Vagina (tissue), 2 donors: ENCODE data around the gene PHACTR3. TPM values are rescaled to one million over a fixed set of nuclear protein-coding genes. Genes with fewer than 3 reads are reported as not detected.

Experiments used
- DNase-seq, 2 donors: peaks; one replicate each; pipeline ENCODE4 v3.0.0-alpha.2; 2017; ENCODE audit errors: extremely low spot score in 2 of 2
- H3K27ac ChIP-seq: fragments of 200-600 bp; sonication (generic); one replicate; pipeline ENCODE4 v1.5.1; 2019
- H3K27me3 ChIP-seq: fragments of 200-600 bp; sonication (generic); one replicate; pipeline ENCODE4 v1.5.1; 2019
- H3K36me3 ChIP-seq, 2 donors: fragments of 200-600 bp; sonication (generic); one replicate each; pipeline ENCODE4 v1.5.1; 2017 to 2019
- H3K4me1 ChIP-seq: fragments of 200-600 bp; sonication (generic); one replicate; pipeline ENCODE4 v1.5.1; 2019
- H3K4me3 ChIP-seq, 2 donors: fragments of 200-600 bp; sonication (generic); 1 replicate in 1 of 2; 2 replicates in 1 of 2; pipeline ENCODE4 v1.5.1; 2016 to 2019
- H3K9me3 ChIP-seq: fragments of 200-600 bp; sonication (generic); one replicate; pipeline ENCODE4 v1.5.1; 2019
- CTCF ChIP-seq, 3 experiments: fragments of 450-650 bp in 2 of 3; fragments of 200-600 bp in 1 of 3; sonication (generic) in 1 of 3; IDR thresholded peaks; one replicate each; pipeline ENCODE4 v1.5.1; 2017 to 2019; ENCODE audit warnings: antibody characterized with exemption in 3 of 3, mild to moderate bottlenecking in 2 of 3, moderate library complexity in 2 of 3
- POLR2A ChIP-seq, 2 donors: fragments of 450-650 bp; IDR thresholded peaks; one replicate each; pipeline ENCODE4 v1.6.1; 2017; ENCODE audit warnings: antibody characterized with exemption in 2 of 2, mild to moderate bottlenecking in 2 of 2, moderate library complexity in 2 of 2
- POLR2AphosphoS5 ChIP-seq, 2 donors: sonication (generic); formaldehyde crosslinking; IDR thresholded peaks; one replicate each; pipeline ENCODE4 v1.9.0; 2017; ENCODE audit warnings: antibody characterized with exemption in 2 of 2, mild to moderate bottlenecking in 2 of 2, low read depth in 1 of 2; ENCODE audit not compliant: insufficient read depth in 1 of 2
- intact Hi-C: fragments of 100-400 bp; cut with DNase I; formaldehyde crosslinking; loops from one replicate; pipeline ENCODE4 v1.15.1; 2023
- total RNA-seq: library from RNA; depleted of rRNA; stranded (reverse); fragments of >200 nt; gene quantifications from one replicate; pipeline ENCODE4 v1.2.3, GENCODE V29; 2016

The PHACTR3 gene
- total RNA-seq, 1 donor from 2014 or later: 8.3 TPM

- no peaks in the 10 kb centered on the region for H3K36me3 ChIP-seq
- TF ChIP-seq CTCF (IDR thresholded peaks at IDR 0.05): no peak
- intact Hi-C loops: no loop called here
- no peak overlapping the region for H3K27ac ChIP-seq
- no peaks in the 10 kb centered on the region for H3K27me3 ChIP-seq
- no peaks in the 10 kb centered on the region for H3K4me1 ChIP-seq
- no peak overlapping the region for H3K4me3 ChIP-seq
- no peaks in the 10 kb centered on the region for H3K9me3 ChIP-seq
- no peak for DNase-seq
These were observed 262.0 kb downstream of the PHACTR3 start for GRCh38 chr20:59866338-59866737.

GRCh38 chr20:59871096-59871495, 266.8 kb downstream of the PHACTR3 start:
- Histone ChIP-seq H3K36me3 (no peaks in the 10 kb centered on the region), H3K27me3 (no peaks in the 10 kb centered on the region), H3K9me3 (no peaks in the 10 kb centered on the region), H3K27ac (no peak overlapping the region), H3K4me1 (no peaks in the 10 kb centered on the region), H3K4me3 (no peak overlapping the region)
- intact Hi-C loops: no loop called here
- no peak for DNase-seq
- no peak for TF ChIP-seq POLR2A (IDR thresholded peaks at IDR 0.05)
- no peak for TF ChIP-seq CTCF (IDR thresholded peaks at IDR 0.05)
- no peak for TF ChIP-seq POLR2AphosphoS5 (IDR thresholded peaks at IDR 0.05; ENCODE audit: insufficient read depth in 1 of 2, low read depth in 1 of 2)

- no peaks in the 10 kb centered on the region for H3K9me3 ChIP-seq
- DNase-seq: no peak
- no peaks in the 10 kb centered on the region for H3K36me3 ChIP-seq
- TF ChIP-seq POLR2A (IDR thresholded peaks at IDR 0.05) (no peak), POLR2AphosphoS5 (IDR thresholded peaks at IDR 0.05; ENCODE audit: insufficient read depth in 1 of 2, low read depth in 1 of 2) (no peak), CTCF (IDR thresholded peaks at IDR 0.05) (no peak)
- H3K27me3 ChIP-seq: no peaks in the 10 kb centered on the region
- no peak overlapping the region for H3K4me3 ChIP-seq
- intact Hi-C loops: no loop called here
- no peak overlapping the region for H3K27ac ChIP-seq
- H3K4me1 ChIP-seq: no peaks in the 10 kb centered on the region
These were observed 269.1 kb downstream of the PHACTR3 start for GRCh38 chr20:59873409-59873808.

- H3K27ac ChIP-seq: no peak overlapping the region
- H3K9me3 ChIP-seq: no peaks in the 10 kb centered on the region
- H3K4me1 ChIP-seq: no peaks in the 10 kb centered on the region
- DNase-seq: no peak
- H3K36me3 ChIP-seq: no peaks in the 10 kb centered on the region
- no peaks in the 10 kb centered on the region for H3K27me3 ChIP-seq
- intact Hi-C loops: no loop called here
- no peak for TF ChIP-seq CTCF (IDR thresholded peaks at IDR 0.05)
- no peak for TF ChIP-seq POLR2AphosphoS5 (IDR thresholded peaks at IDR 0.05; ENCODE audit: insufficient read depth in 1 of 2, low read depth in 1 of 2)
- no peak for TF ChIP-seq POLR2A (IDR thresholded peaks at IDR 0.05)
- H3K4me3 ChIP-seq: no peak overlapping the region
These were observed 275.9 kb downstream of the PHACTR3 start for GRCh38 chr20:59880198-59880597.

- Histone ChIP-seq H3K4me1 (no peaks in the 10 kb centered on the region), H3K27me3 (no peaks in the 10 kb centered on the region), H3K4me3 (no peak overlapping the region), H3K27ac (no peak overlapping the region), H3K36me3 (no peaks in the 10 kb centered on the region), H3K9me3 (no peaks in the 10 kb centered on the region)
- no peak for TF ChIP-seq CTCF (IDR thresholded peaks at IDR 0.05)
- no peak for DNase-seq
- intact Hi-C loops: no loop called here
These were observed 280.2 kb downstream of the PHACTR3 start for GRCh38 chr20:59884494-59884893.
